Activated gamma-delta T cell treated with Interleukin-2 at 50 U/mL for 16 hours (primary cell): Measurements from ENCODE around the gene NDRG3.
"Not testable (repeated sequence)": the region's sequence is repeated elsewhere in the genome, so short reads cannot be mapped to it uniquely, and the experiment has no call there.

Experiments
- DNase-seq: peaks from one replicate; pipeline ENCODE4 v3.0.0-alpha.2; 2020

NDRG3 gene

DNA sequence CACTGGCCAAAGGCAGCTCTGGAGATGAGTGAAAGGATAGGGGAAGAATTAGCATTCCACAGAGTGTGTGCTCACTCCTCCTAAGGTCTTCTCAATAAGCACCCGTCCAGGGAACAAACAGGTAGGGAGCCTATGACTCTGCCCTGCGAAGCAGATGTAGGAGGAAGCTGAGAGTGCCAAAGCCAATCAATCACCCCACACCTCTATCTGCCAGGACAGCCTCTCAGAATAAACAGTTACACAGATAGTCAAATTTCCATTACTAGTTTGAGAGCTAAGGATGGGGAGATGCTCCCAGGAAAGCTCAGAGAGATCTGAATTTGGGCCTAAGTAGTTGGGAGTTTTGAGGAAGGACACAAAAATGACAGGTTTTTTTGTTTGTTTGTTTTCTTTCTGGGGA, 59.4 kb downstream of the NDRG3 start:
- no peak for DNase-seq

DNA sequence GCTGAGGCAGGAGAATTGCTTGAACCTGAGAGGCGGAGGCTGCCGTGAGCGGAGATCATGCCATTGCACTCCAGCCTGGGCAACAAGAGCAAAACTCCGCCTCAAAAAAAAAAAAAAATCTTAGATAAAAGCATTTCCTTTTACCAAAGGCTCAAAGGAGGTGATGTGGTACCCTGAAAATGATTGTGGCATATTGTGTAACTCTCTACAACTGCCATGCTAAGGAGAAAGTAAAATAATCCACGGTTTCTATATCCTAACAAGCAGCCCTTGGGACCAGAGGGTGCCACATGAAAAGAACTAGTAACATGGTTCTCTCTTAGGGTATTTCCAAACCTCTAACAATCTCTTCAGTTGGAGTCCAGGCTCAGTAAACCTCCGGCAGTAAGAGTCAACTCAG, 61.1 kb downstream of the NDRG3 start:
- no peak for DNase-seq

DNA sequence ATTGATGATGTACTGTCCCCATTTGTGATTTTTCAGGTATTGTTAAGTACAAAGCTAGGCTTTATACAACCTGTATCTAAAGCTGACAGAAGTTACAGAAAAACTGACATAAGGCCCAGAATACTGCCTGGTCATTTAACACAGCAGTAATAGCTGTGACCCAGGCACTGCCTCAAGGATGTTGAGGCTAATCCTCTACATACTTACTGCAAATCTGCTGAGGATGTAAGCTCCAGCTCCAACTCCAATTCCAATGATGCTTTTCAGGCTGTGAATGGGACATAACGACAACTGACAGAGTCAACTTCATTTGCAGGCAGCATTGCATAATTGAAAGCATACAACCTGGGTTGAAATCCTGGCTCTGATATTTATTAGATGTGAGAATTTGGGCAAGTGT, 63.6 kb downstream of the NDRG3 start:
- no peak for DNase-seq

DNA sequence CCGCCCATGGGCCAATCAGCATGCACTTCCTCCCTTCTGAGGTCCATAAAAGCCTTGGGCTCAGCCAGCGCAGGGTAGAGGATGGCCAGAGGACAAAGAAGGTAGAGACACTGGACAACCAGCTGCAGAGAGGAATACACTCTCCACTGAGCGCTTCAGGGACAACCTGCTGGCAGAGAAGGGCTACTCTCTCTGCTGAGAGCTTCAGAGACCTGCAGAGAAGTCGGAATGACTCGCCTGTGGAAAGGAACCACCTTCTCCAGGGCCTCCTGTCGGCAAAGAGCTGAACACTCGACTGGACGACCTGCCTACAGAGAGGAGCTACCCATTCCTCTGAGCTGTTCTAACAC, 68.5 kb downstream of the NDRG3 start:
- DNase-seq, result no peak

DNA sequence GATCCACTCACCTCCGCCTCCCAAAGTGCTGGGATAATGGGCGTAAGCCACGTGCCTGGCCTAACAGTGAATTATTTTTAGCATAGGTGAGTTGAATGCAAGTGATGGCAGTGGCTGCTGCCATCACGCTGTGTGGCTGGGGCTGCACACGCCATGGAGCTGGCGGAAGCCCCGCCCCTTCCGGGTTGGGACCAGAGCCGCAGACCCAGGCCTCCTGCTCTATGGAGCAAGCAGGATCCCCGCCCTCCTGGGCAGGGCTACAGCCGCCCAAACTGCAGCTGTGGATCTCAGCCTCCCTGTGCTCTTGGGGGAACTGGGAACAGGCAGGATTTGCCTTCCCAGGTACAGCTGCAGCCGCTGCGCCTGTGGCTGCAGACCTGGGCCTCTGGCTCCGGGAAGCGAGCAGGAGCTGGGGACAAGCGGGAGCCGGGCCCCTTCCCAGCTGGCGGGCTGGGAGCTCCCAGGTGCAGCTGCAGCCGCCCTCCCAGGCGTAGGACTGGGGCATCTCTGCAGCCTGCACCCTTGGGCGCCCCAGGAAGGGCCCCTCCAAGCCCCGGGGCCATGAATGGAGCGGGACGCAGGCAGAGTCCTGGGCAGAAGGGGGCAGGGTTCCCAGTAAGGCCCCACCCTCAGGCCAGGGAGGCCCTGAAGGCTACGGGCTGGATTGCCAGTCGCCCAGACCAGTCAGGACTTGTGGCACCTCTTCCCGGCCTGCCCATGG, 69.0 kb downstream of the NDRG3 start:
- no peak for DNase-seq

DNA sequence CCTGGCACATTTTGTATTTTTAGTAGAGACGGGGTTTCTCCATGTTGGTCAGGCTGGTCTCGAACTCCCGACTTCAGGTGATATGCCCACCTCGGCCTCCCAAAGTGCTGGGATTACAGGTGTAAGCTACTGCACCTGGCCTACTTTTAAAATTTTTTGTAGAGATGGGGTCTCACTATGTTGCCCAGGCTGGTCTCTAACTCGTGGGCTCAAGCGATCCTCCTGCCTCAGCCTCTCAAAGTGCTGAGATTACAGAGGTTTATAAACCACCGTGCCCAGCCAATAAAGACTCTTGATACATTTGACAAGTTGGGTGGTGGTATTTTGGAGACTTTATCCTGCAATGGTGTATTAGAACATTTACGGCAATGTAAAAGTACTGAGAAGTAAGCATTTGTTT, 70.3 kb downstream of the NDRG3 start:
- DNase-seq, result not testable (repeated sequence)

DNA sequence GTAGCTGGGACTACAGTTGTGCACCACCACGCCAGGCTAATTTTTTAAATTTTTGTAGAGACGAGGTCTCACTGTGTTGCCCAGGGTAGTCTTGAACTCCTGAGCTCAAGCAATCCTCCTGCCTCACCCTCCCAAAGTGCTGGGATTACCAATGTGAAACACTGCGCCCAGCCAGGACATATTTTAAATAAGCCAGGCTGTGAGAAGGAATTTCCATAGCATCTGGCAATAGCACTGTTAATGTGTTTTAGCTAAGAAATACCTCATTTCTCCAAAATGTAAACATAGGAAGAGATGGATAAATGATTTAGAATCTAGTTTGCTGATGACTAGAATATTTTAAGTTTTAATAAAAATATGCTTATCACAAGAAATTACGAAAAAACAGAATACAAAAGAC, 72.9 kb downstream of the NDRG3 start:
- DNase-seq, result no peak

DNA sequence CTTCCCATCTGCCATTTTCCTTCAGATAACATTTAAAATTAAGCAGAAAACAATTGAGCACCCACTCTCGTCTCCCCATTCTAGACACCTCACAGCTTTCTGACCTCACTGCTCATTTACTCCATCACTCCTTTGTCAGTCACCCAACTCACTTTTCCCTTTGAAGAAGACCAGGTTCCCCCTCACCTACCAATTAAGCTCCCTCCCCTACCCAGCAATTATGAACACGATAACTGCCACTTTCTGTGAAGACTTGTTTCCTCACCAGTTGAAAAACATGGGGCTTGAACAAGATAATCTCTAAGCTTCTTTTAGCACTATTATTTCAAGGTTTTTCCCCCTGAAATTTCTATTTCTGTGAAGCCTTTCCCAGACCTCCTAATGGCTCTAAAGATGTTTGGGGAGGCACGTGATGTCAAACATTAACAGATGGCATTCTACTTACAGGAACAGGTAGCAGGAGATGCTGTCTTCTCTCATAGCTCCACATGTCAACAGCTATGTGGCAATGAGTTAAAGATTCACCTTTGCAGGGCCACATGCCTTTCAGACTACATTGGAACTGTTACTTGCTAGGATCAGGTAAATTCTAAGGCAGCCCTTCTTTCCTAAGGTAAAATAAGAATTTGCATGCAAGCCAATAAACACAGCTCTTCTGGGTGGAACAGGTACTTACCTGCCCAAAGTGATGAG, 75.1 kb downstream of the NDRG3 start:
- no peak for DNase-seq

DNA sequence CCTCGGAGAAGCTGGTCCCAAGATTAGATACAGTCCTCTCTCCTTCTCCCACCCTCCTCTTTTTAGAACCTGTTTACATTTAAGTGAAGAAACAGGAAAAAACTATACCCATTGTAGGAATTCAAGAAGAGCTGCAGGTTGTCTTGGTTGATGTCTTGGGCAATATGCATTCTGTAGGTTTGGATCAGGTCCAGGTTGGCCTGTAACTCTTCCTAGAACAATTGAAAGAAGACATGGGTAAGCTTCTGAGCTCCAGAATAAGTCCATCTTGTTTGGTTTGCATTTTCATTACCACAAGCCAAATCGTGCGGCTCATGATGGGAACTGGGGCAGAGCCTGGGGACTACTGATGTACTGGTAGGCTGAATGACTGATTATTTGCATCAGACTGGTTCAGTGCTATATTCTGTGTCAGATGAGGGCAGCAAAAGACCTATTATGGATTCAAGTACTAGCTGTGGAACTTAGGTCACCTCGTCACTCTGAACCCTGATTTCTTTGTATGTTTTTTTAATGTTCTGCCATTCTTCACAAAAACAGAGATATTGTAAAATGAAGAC, 79.6 kb downstream of the NDRG3 start:
- DNase-seq, result no peak

DNA sequence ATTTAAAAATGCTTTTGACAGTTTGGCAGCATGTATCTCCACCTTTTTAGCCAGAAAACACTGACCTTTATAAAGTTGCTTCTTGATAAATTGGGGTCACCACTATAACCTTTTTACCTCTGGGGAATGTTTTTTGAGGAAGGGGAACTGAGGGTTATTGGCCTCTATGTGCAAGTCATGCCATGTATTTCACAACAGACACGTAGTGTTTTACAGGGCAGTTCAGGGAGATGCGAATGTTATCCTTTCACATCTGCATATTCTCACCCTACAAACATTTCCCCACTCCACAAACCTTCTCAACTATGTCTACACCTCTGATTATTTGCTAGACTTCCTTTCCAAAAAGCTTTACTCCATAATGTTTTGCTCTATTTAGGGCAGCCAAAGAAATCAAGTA, 82.9 kb downstream of the NDRG3 start:
- DNase-seq, result no peak

DNA sequence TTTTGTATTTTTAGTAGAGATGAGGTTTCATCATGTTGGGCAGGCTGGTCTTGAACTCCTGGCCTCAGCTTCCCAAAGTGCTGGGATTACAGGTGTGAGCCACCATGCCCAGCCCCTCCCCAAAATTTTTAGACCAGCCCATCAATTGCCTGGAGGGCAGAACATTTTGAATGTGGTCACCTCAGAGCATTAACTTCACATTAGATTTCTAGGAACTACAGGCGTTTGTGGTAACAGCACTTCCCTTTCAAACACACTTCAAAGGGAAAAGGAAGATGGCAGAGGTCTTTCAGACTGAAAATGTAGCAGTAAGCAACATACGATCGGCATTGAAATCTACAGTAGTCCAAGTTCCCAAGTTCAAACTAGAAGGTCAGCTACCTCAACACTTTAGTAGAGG, 87.6 kb downstream of the NDRG3 start:
- no peak for DNase-seq

DNA sequence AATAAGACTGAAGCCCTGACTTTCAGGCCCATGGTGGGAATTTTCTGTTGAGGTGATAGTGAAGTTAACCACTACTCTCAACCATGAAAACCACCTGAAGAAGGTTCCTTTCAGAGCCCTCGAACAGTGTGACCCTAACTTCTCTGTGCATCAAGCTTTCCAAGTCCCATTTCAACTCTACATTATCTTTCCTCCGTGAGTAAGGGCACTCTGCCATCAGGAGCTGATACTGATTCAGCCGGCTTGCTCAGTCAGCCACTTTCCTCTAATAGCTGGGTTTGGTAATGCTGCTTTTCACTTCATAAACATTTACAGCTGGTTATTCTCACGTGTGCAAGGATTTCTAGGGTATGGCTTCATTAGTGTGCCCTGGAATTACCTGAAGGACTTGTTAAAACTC, 89.2 kb downstream of the NDRG3 start:
- no peak for DNase-seq

DNA sequence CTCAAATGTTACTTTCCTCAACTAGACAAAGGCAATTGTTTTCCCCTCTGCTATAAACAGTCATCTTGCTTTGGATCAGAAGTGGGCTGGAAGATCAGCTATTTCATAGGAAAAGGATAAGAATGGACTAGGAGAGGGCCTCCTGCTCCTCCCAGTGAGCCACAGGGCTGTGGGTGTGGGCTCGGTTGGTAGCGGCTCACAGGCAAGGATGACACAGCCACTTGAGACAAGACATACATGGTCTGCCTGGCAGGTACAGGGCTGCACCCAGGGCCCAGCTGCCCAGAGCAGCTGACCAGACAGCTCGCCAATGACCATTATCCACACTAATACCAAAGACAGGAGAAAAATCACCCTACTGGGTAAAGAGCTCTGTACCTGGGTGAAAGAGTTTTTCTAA, 90.9 kb downstream of the NDRG3 start:
- DNase-seq, result no peak

DNA sequence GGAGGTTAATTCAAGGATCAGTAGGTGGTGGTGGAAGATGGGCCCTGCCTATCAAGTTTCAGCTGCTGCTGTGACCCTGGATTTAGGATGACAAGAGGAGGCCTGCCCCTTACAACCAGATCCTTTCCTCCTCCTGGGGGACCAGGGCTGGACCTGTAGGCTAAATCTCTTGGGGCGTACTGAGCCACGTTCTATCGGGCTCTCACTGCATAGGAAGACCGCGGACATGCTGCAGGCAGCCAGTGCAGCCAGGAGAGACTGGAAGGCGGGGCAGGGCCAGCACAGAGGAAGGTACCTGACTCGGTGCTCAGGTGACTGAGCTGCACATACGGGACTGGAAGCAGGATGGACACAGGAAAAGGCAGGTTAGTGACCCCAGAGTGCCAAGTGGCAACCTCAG, 91.4 kb downstream of the NDRG3 start:
- DNase-seq, result no peak

DNA sequence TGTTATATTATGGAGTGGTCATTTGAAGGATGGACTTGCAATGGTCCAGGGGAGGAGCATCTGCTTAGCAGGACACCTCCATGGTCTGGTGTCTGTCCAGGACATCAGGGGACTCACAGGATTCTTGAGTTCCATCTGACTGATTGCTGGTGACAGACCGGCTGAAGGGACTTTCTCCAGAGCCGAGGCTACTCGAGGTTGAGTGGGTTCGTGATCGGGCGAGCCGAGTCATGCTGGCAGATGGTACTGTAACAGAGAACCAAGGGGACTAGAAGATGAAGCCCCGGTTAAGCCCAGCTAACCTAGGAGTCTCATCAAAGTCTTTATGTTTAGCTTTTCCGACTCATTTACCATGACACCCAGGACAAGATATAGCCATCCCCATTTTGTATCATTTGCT, 92.4 kb downstream of the NDRG3 start:
- no peak for DNase-seq

DNA sequence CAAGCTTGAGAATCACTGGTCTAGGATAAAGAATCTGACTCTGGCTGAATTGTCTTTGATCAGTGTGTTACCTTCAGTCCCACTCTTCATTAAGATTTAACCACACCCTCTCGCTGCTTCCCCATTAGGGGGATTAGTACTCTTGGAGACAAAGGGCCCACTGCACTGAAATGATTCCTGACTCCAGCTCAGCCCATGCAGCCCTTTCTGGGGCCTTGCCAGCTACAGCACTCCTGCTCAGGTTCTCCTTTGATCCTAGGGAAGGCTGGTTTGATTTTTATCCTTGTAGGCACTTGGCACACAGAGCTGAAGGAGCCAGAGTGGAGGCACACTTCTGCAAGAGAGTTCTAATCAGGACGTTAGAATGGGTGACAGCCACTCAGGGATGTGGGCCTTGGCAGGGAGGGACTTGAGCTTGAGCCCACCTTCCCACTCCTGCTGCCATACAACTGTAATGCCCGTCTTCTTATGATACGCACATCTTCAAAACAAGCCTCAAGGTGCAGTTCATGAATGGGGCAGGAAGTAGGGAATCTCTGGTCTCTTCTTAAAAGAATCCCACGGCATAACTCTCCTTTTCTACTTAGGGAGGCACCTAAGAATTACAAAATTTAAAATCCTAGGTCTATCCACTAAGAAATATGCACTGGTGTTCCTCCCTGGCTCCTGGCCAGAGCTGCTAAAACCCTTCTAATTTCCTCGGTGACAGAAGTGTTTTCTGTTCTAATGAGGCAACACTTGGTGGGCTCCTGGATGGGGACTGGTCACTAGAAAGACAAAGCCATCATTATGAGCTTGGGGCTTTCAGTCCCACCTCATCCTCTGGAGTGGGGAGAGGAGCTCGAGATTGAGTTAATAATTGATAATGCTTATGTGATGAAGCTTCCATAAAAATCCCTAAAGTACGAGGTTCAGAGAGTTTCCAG, 98.4 kb downstream of the NDRG3 start:
- DNase-seq, result no peak

DNA sequence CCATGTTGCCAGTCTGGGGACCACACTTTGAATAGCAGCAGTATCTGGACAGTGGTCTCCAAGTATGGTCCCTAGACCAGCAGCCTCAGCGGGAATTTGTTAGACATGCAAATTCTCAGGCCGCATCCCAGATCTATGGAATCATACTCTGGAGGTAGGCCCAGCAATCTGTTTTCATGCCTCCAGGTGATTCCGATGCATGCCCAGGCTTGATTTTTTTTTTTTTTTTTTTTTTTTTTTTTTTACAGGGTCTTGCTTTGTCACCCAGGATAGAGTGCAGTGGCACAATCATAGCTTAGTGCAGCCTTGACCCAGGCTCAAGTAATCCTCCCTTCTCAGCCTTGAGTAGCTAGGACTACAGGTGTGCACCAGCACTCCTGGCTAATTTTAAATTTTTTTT, 99.2 kb downstream of the NDRG3 start:
- no peak for DNase-seq

DNA sequence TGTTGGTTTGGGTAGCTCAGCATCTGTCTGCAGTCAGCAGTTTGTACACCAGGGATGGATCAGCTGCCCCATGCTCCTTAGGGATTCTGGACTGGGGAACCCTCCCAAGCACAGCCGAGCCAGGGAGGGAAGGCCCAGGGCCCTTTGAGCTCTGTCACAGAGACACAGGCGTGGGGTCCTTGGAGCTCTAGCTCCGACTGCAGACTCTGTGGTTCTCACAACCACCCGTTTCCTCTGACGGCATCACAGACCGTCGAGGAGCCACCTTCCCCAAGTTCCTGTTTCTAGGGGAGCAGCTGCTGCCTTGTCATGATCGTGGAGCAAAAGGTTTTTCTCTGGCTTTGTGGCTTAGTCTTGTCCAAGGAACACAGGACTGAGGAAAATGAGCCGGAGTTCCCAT, 99.9 kb downstream of the NDRG3 start, which contains the start of gene SLA2:
Gene SLA2 (minus strand): TSS at position 199 of the 400 bp plus-strand sequence. CDS start 4,861 bp downstream, outside the sequence.
- peak; percentile 70 for DNase-seq

DNA sequence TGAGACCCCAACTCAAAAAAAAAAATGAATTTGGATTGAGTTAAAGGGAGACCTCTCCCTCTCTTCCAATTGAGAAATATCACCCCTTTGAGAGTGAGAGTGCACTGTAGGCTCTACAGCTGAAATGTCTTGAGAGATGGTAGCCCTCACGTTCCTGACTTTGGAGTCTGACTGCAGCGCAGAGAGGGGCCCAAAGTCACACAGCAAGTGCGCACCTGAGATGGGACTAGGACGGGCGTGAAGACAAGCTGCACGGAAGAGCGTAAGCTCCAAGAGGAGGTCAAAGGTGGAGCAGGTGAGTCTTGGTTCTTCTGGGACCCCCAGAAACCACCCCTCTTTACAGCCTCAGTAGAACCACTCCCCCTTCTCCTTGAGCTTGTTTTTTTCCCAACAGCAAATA, 100.5 kb downstream of the NDRG3 start:
- DNase-seq, result no peak

DNA sequence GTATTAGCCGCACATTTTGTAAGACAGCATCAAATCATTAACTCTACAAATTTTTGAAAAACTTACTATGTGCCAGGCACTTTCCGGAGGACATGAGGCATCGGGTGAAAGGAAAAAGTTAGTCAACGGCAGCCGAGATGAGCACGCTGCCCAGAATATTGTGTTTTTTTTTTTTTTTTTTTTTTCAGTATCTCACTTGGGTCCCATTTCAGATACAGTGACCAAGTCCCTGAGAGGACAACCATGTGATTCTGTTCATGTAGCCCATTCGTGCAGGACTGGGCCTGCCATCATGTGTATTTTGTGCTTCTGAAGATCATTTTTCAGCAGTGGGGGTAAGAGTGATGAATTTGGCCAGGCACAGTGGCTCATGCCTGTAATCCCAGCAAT, 101.2 kb downstream of the NDRG3 start:
- DNase-seq, result peak; percentile 22

DNA sequence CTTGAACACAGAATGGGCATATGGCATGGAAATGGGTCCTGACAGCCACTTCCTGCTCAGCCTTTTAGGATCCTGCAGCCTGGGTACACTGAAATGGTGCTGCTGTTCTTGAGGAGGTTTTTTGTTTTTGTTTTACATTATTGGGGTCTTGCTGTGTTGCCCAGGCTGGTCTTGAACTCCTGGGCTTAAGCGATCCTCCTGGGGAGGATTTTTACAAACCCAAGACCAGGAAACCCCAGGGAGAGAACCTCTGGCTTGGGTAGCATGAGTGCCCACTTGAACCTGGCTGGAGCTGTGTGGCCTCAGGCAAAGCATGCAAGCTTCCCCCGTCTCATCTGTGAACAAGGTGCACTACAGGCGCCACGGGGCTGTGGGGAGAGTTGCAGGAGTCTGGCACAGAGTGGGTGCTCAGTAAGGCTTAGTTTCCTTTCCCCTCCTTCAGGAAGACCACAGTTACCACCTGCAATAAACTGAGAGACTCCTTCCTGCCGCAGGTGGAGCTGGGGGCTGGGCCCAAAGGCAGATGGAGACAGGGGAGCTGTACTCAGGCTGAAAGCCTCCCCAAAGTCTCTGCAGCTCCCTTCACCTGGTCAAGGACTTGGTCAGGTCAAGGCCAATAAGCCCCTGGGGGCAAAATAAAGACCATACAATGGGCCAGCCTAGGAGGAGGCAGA, 101.7 kb downstream of the NDRG3 start:
- peak; percentile 63 for DNase-seq

DNA sequence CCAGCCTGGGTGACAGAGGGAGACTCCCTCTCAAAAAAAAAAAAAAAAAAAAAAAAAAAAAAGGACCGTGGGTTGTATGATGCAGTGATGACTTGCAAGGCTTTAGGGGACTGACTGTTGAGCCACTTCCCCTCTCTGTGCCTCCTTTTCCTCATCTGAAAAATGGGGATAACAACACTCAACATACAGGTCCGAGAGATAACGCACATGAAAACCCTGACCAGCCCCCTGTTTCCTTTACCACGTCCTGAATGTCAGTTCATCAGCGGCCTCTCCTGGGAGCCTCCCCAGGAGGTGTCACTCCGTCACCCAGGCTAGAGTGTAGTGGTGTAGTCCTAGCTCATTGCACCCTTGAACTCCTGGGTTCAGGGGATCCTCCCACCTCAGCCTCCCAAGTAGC, 103.8 kb downstream of the NDRG3 start:
- DNase-seq, result no peak

DNA sequence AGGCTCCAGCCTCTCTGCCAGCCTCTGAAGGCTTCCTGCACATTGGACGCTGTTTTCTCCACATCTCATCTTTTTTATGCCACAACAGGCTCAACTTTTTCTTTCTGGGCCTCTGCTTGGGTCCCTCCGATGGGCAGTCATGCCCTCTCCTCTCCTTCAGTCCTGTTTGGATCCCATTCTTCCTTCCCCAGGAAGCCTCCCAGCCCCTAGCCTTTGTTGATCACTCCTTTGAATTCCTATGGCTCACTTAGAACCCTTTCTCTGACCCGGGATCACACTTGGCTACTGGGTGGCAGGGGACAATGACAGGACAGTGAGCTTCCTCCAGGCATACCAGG, 104.4 kb downstream of the NDRG3 start:
- no peak for DNase-seq
